Testis (tissue), 3 donors: ENCODE results near the gene RFX2. TPM values are rescaled to one million over a fixed set of nuclear protein-coding genes. Genes with fewer than 3 reads are reported as not detected.
A peak's percentile ranks its signal among the peaks of the same experiment; 100 is the strongest.

Source experiments
- DNase-seq: peaks from one replicate; pipeline ENCODE4 v3.0.0-alpha.2; 2019
- H3K27ac ChIP-seq, 2 donors: fragments of 200-600 bp; sonication (generic); one replicate each; pipeline ENCODE4 v1.5.1; 2019
- H3K27me3 ChIP-seq: fragments of 200-600 bp; sonication (generic); one replicate; pipeline ENCODE4 v1.5.1; 2019
- H3K36me3 ChIP-seq: fragments of 200-600 bp; sonication (generic); one replicate; pipeline ENCODE4 v1.5.1; 2017; ENCODE audit warnings: low read depth; ENCODE audit errors: missing control alignments
- H3K4me1 ChIP-seq: fragments of 200-600 bp; sonication (generic); one replicate; pipeline ENCODE4 v1.5.1; 2019
- H3K4me3 ChIP-seq, 2 donors: fragments of 200-600 bp; sonication (generic); one replicate each; pipeline ENCODE4 v1.5.1; 2017 to 2019
- H3K9me3 ChIP-seq: fragments of 200-600 bp; sonication (generic); one replicate; pipeline ENCODE4 v1.5.1; 2017
- POLR2A ChIP-seq: fragments of 450-650 bp; IDR thresholded peaks from one replicate; pipeline ENCODE4 v1.6.1; 2017; ENCODE audit warnings: antibody characterized with exemption, mild to moderate bottlenecking, moderate library complexity
- WGBS, 2 donors: methylation state at CpG; one replicate each; pipeline ENCODE4 v1.1.5; 2018; 5-methylcytosine and 5-hydroxymethylcytosine counted together
- intact Hi-C: fragments of 100-400 bp; cut with DNase I; formaldehyde crosslinking; loops from one replicate; pipeline ENCODE4 v1.15.1; 2023; ENCODE audit warnings: low total_unique reads
- polyA plus RNA-seq: library from polyadenylated mRNA; stranded (reverse); fragments of 350-450 nt; fragmentation: Illumina TruSeq; extraction: RNeasy Lipid Tissue Mini Kit (QIAGEN cat#74804); gene quantifications from one replicate; pipeline ENCODE4 v1.2.3, GENCODE V29; 2014; ENCODE audit warnings: low read depth, low replicate concordance; ENCODE audit not compliant: insufficient read depth
- total RNA-seq, 2 donors: library from RNA; depleted of rRNA; stranded (reverse); fragments of >200 nt; gene quantifications; one replicate each; pipeline ENCODE4 v1.2.3, GENCODE V29; 2016
- TF ChIP-seq, protein P1 (sequence below), 3 experiments: fragments of 450-650 bp in 2 of 3; fragments of 200-600 bp in 1 of 3; sonication (generic) in 1 of 3; IDR thresholded peaks; one replicate each; pipeline ENCODE4 v1.5.1; 2016 to 2019; ENCODE audit warnings: antibody characterized with exemption in 3 of 3, mild to moderate bottlenecking in 2 of 3, moderate library complexity in 1 of 3

The RFX2 gene
- total and polyA plus RNA-seq, 3 donors from 2014 or later = 92.9 to 197 (median 127) TPM

DNA sequence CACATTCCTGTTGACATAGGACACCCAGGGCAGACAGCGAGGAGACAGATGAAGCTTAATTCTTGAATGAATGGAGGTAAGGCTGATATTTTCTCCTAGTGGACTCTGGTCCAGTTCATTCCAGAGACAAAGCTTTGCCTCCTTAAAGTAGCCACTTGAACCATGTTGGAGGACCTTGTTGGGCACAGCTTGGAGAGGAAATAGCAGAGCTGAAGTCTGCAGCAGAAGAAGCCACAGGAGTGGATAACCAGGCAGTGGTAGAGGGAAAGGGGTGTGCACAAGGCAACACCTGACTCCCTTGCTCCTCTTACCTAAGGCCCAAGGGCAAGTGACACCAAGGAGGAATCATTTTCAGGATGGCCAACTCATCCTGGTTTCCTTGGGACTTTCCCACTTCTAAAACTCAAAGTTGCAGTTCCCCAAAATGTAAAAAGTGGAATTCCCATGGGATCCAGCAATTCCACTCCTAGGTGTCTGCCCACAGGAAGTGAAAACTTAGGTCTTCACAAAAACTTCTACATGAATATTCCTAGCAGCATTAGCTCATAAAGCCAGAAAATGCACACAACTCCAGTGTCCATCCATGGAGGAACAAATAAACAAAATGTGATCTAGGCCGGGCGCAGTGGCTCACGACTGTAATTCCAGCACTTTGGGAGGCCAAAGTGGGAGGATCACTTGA is 6.6 kb upstream of the RFX2 start:
- 92 to 95% methylated on average over 4 of the region's 4 CpGs for WGBS, 2 donors
- DNase-seq = no peak
- Histone ChIP-seq H3K9me3 (no peaks in the 10 kb centered on the region), H3K27ac (no peak overlapping the region), H3K4me3 (no peak overlapping the region), H3K27me3 (no peaks in the 10 kb centered on the region), H3K4me1 (no peaks in the 10 kb centered on the region), H3K36me3 (no peaks in the 10 kb centered on the region)
- TF ChIP-seq, protein P1, sequence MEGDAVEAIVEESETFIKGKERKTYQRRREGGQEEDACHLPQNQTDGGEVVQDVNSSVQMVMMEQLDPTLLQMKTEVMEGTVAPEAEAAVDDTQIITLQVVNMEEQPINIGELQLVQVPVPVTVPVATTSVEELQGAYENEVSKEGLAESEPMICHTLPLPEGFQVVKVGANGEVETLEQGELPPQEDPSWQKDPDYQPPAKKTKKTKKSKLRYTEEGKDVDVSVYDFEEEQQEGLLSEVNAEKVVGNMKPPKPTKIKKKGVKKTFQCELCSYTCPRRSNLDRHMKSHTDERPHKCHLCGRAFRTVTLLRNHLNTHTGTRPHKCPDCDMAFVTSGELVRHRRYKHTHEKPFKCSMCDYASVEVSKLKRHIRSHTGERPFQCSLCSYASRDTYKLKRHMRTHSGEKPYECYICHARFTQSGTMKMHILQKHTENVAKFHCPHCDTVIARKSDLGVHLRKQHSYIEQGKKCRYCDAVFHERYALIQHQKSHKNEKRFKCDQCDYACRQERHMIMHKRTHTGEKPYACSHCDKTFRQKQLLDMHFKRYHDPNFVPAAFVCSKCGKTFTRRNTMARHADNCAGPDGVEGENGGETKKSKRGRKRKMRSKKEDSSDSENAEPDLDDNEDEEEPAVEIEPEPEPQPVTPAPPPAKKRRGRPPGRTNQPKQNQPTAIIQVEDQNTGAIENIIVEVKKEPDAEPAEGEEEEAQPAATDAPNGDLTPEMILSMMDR (IDR thresholded peaks at IDR 0.05) = no peak
- no peak for TF ChIP-seq POLR2A
- intact Hi-C loops = no loop called here

DNA sequence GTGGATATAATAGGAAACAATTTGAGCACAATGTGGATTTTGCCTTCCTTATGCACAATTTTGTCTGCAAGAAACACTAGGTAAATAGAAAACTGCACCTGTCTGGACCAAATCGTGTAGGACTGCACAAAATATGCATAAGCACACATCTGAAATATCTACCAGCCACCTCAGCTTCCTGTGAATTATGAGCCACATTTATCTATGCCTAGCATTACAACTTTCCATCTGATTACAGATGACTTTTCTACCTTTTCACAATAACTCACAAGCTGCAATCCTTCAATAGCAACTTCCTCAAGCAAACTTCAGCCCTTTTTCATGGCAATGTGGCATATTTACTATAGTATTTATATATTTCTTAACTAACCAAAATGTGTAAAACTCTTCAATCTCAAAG is 5.7 kb upstream of the RFX2 start:
- Histone ChIP-seq H3K27me3 (no peaks in the 10 kb centered on the region), H3K4me3 (no peak overlapping the region), H3K9me3 (no peaks in the 10 kb centered on the region), H3K4me1 (no peaks in the 10 kb centered on the region), H3K36me3 (no peaks in the 10 kb centered on the region), H3K27ac (no peak overlapping the region)
- no peak for DNase-seq
- TF ChIP-seq, protein P1 (IDR thresholded peaks at IDR 0.05) = no peak
- no peak for TF ChIP-seq POLR2A
- intact Hi-C loops = no loop called here
- 63 to 65% methylated on average over 1 of the region's 1 CpG for WGBS, 2 donors

DNA sequence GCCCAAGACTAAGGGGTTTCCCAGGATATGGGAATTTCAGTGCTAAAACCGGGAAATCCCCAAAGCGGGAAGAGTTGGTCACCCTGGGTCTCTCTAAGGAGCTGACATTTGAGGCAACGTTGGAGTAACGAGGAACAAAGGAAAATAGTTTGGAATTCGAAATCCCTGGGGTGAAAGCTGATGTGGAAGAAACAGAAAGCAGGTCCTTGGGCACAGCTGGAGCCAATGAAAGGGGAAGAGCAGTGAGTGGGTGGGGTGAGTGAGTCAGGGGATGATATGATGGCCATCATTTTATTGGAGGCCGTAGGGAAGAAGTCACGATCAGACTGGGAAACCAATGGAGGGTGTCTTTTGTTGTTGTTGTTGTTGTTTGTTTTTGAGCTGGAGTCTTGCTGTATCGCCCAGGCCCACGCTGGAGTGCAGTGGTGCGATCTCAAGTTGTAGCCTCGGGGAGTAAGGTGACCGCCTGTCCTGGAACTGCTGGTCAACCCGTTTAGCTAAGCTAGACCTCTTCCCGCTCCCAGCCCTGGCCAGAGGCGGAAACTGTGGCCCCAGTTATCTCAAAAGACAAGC is 3.4 kb upstream of the RFX2 start:
- no peaks in the 10 kb centered on the region for H3K9me3 ChIP-seq
- no peak for TF ChIP-seq POLR2A
- TF ChIP-seq, protein P1 (IDR thresholded peaks at IDR 0.05) = no peak
- no peak overlapping the region for H3K4me3 ChIP-seq
- DNase-seq = no peak
- 61 to 69% methylated on average over 13 to 15 of the region's 15 CpGs for WGBS, 2 donors
- H3K27me3 ChIP-seq = no peaks in the 10 kb centered on the region
- intact Hi-C loops = no loop called here
- H3K27ac ChIP-seq = no peak overlapping the region
- H3K36me3 ChIP-seq = no peaks in the 10 kb centered on the region
- H3K4me1 ChIP-seq = peaks cover 11% of the 10 kb centered on the region

GRCh38 chr19:6109947-6110346 is 353 bp downstream of the RFX2 start:
- 0 to 1% methylated on average over 4 to 23 of the region's 38 CpGs for WGBS, 2 donors
- Histone ChIP-seq H3K4me1 (peaks cover 13% of the 10 kb centered on the region), H3K27me3 (no peaks in the 10 kb centered on the region), H3K36me3 (no peaks in the 10 kb centered on the region), H3K27ac (peak overlapping the region in 1 of 2 donors; percentile 66), H3K9me3 (no peaks in the 10 kb centered on the region), H3K4me3 (peak overlapping the region; percentile 66 to 68)
- intact Hi-C loops = no loop called here
- DNase-seq = no peak
- TF ChIP-seq POLR2A = no peak
- TF ChIP-seq, protein P1 (IDR thresholded peaks at IDR 0.05) = no peak
